DOHH2 (cell line): ENCODE results near the gene HOXD10.

Experiments
- CTCF ChIP-seq: fragments of 200-600 bp; sonication (generic); IDR thresholded peaks from one replicate; pipeline ENCODE4 v1.5.1; 2014; ENCODE audit warnings: antibody characterized with exemption, mild to moderate bottlenecking, low read depth, low read length; ENCODE audit not compliant: poor library complexity, severe bottlenecking
- EZH2phosphoT487 ChIP-seq: fragments of 200-600 bp; sonication (generic); IDR thresholded peaks from 2 replicates; pipeline ENCODE4 v1.6.1; 2017; ENCODE audit warnings: borderline replicate concordance, mild to moderate bottlenecking, antibody characterized with exemption, low read length, moderate library complexity, mixed read lengths

- TF ChIP-seq CTCF (no peak), EZH2phosphoT487 (no peak)
Measured at GRCh38 chr2:176068419-176068832, 48.2 kb upstream of the HOXD10 start.
